ENCODE data around the gene USH2A.

The USH2A gene

GRCh38 chr1:216458812-216459211 is 35.6 kb upstream of the USH2A start:
- Histone ChIP-seq H3K9me3 (replicated peaks; ENCODE audit: insufficient read depth, low read length) (no peaks in the 10 kb centered on the region), H3K27ac (ENCODE audit: low read length) (no peak overlapping the region), H3K4me3 (ENCODE audit: low read length) (no peak overlapping the region), H3K79me2 (ENCODE audit: low read length) (no peaks in the 10 kb centered on the region), H4K20me1 (ENCODE audit: insufficient read depth, low read length) (no peaks in the 10 kb centered on the region), H2AFZ (ENCODE audit: low read length) (no peak overlapping the region), H3K4me2 (ENCODE audit: low read depth, low read length) (no peak overlapping the region), H3K27me3 (replicated peaks; ENCODE audit: insufficient read depth, low read length) (no peaks in the 10 kb centered on the region), H3K9me2 (replicated peaks; ENCODE audit: insufficient read depth, low read length) (no peaks in the 10 kb centered on the region), H3F3A (ENCODE audit: insufficient read depth, low read length) (no peaks in the 10 kb centered on the region), H3K36me3 (replicated peaks; ENCODE audit: insufficient read depth, low read length) (no peaks in the 10 kb centered on the region), H3K4me1 (ENCODE audit: low read length) (no peaks in the 10 kb centered on the region), H3K9ac (ENCODE audit: low read length) (no peak overlapping the region)
- TF ChIP-seq CTCF (IDR thresholded peaks at IDR 0.05; ENCODE audit: low read length) (no peak), EZH2phosphoT487 (IDR thresholded peaks at IDR 0.05; ENCODE audit: low read length) (no peak), EZH2 (optimal IDR thresholded peaks at IDR 0.05; ENCODE audit: low read depth, low read length) (no peak)
- no peak for DNase-seq

DNA sequence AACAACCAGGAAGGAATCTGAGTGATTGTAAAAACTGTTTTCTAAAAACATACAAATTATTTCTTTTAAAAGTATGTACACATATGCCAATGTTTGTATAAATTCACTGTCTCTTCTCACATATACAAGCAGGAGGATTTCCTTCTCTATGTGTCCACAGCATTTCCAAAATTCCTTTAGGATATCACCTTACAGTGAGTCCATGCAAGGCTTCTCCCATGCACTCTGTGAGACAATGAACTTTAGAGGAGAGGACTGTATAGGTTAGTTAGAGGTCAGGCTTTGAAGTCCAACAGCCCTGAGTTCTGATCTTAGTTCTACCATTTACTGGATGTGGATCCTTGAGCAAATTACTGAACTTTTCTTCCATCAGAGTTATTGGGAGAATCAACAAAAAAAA is 34.1 kb upstream of the USH2A start:
- H3K4me2 ChIP-seq (ENCODE audit: low read depth, low read length) = no peak overlapping the region
- H3K4me1 ChIP-seq (ENCODE audit: low read length) = no peaks in the 10 kb centered on the region

DNA sequence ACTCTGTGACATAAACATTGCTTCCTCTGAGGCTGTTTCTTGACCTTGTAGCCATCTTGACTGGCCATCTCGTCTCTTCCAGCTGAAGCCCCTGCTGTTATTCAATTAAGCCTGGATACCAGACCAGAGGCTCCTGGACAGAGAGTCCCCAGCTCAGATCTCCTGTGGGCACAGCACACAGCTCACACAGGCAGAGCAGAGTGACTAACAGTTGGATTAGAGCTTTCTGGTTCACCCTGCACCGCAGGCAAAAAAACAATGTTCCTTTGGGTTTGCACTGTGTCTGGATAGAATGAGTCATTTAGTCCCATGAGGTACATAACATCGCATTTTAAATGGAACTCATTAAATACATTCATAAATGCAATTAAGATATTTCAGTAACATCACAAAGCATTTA is 33.4 kb upstream of the USH2A start:
- DNase-seq = no peak
- Histone ChIP-seq H3K27me3 (replicated peaks; ENCODE audit: insufficient read depth, low read length) (no peaks in the 10 kb centered on the region), H3K9me3 (replicated peaks; ENCODE audit: insufficient read depth, low read length) (no peaks in the 10 kb centered on the region), H3F3A (ENCODE audit: insufficient read depth, low read length) (no peaks in the 10 kb centered on the region), H3K9ac (ENCODE audit: low read length) (no peak overlapping the region), H3K4me3 (ENCODE audit: low read length) (no peak overlapping the region), H3K4me2 (ENCODE audit: low read depth, low read length) (no peak overlapping the region), H2AFZ (ENCODE audit: low read length) (no peak overlapping the region), H3K79me2 (ENCODE audit: low read length) (no peaks in the 10 kb centered on the region), H3K36me3 (replicated peaks; ENCODE audit: insufficient read depth, low read length) (no peaks in the 10 kb centered on the region), H3K27ac (ENCODE audit: low read length) (no peak overlapping the region), H3K9me2 (replicated peaks; ENCODE audit: insufficient read depth, low read length) (no peaks in the 10 kb centered on the region), H3K4me1 (ENCODE audit: low read length) (no peaks in the 10 kb centered on the region), H4K20me1 (ENCODE audit: insufficient read depth, low read length) (no peaks in the 10 kb centered on the region)
- TF ChIP-seq EZH2 (optimal IDR thresholded peaks at IDR 0.05; ENCODE audit: low read depth, low read length) = no peak
- no peak for TF ChIP-seq EZH2phosphoT487 (IDR thresholded peaks at IDR 0.05; ENCODE audit: low read length)
- no peak for TF ChIP-seq CTCF (IDR thresholded peaks at IDR 0.05; ENCODE audit: low read length)

More for the DNA sequence above, 34.1 kb upstream of the USH2A start:
- H2AFZ ChIP-seq (ENCODE audit: low read length) = no peak overlapping the region
- no peaks in the 10 kb centered on the region for H3K9me2 ChIP-seq (replicated peaks; ENCODE audit: insufficient read depth, low read length)
- H3F3A ChIP-seq (ENCODE audit: insufficient read depth, low read length) = no peaks in the 10 kb centered on the region
- no peaks in the 10 kb centered on the region for H3K79me2 ChIP-seq (ENCODE audit: low read length)
- no peaks in the 10 kb centered on the region for H4K20me1 ChIP-seq (ENCODE audit: insufficient read depth, low read length)
- H3K36me3 ChIP-seq (replicated peaks; ENCODE audit: insufficient read depth, low read length) = no peaks in the 10 kb centered on the region
- no peak for DNase-seq
- H3K27me3 ChIP-seq (replicated peaks; ENCODE audit: insufficient read depth, low read length) = no peaks in the 10 kb centered on the region
- H3K4me3 ChIP-seq (ENCODE audit: low read length) = no peak overlapping the region
- H3K27ac ChIP-seq (ENCODE audit: low read length) = no peak overlapping the region
- H3K9ac ChIP-seq (ENCODE audit: low read length) = no peak overlapping the region
- no peak for TF ChIP-seq EZH2 (optimal IDR thresholded peaks at IDR 0.05; ENCODE audit: low read depth, low read length)
- no peak for TF ChIP-seq EZH2phosphoT487 (IDR thresholded peaks at IDR 0.05; ENCODE audit: low read length)
- TF ChIP-seq CTCF (IDR thresholded peaks at IDR 0.05; ENCODE audit: low read length) = no peak
- no peaks in the 10 kb centered on the region for H3K9me3 ChIP-seq (replicated peaks; ENCODE audit: insufficient read depth, low read length)
